Vagina (tissue), 2 donors: Measurements from ENCODE around the gene NCBP2L. TPM values are rescaled to one million over a fixed set of nuclear protein-coding genes. Genes with fewer than 3 reads are reported as not detected.
"Not testable (repeated sequence)": the region's sequence is repeated elsewhere in the genome, so short reads cannot be mapped to it uniquely, and the experiment has no call there.

ENCODE experiments used
- DNase-seq, 2 donors: peaks; one replicate each; pipeline ENCODE4 v3.0.0-alpha.2; 2017; ENCODE audit errors: extremely low spot score in 2 of 2
- H3K27ac ChIP-seq: fragments of 200-600 bp; sonication (generic); one replicate; pipeline ENCODE4 v1.5.1; 2019
- H3K27me3 ChIP-seq: fragments of 200-600 bp; sonication (generic); one replicate; pipeline ENCODE4 v1.5.1; 2019
- H3K36me3 ChIP-seq, 2 donors: fragments of 200-600 bp; sonication (generic); one replicate each; pipeline ENCODE4 v1.5.1; 2017 to 2019
- H3K4me1 ChIP-seq: fragments of 200-600 bp; sonication (generic); one replicate; pipeline ENCODE4 v1.5.1; 2019
- H3K4me3 ChIP-seq, 2 donors: fragments of 200-600 bp; sonication (generic); 1 replicate in 1 of 2; 2 replicates in 1 of 2; pipeline ENCODE4 v1.5.1; 2016 to 2019
- H3K9me3 ChIP-seq: fragments of 200-600 bp; sonication (generic); one replicate; pipeline ENCODE4 v1.5.1; 2019
- POLR2A ChIP-seq, 2 donors: fragments of 450-650 bp; IDR thresholded peaks; one replicate each; pipeline ENCODE4 v1.6.1; 2017; ENCODE audit warnings: antibody characterized with exemption in 2 of 2, mild to moderate bottlenecking in 2 of 2, moderate library complexity in 2 of 2
- POLR2AphosphoS5 ChIP-seq, 2 donors: sonication (generic); formaldehyde crosslinking; IDR thresholded peaks; one replicate each; pipeline ENCODE4 v1.9.0; 2017; ENCODE audit warnings: antibody characterized with exemption in 2 of 2, mild to moderate bottlenecking in 2 of 2, low read depth in 1 of 2; ENCODE audit not compliant: insufficient read depth in 1 of 2
- intact Hi-C: fragments of 100-400 bp; cut with DNase I; formaldehyde crosslinking; loops from one replicate; pipeline ENCODE4 v1.15.1; 2023
- total RNA-seq: library from RNA; depleted of rRNA; stranded (reverse); fragments of >200 nt; gene quantifications from one replicate; pipeline ENCODE4 v1.2.3, GENCODE V29; 2016
- TF ChIP-seq, protein P1 (sequence below), 3 experiments: fragments of 450-650 bp in 2 of 3; fragments of 200-600 bp in 1 of 3; sonication (generic) in 1 of 3; IDR thresholded peaks; one replicate each; pipeline ENCODE4 v1.5.1; 2017 to 2019; ENCODE audit warnings: antibody characterized with exemption in 3 of 3, mild to moderate bottlenecking in 2 of 3, moderate library complexity in 2 of 3

The NCBP2L gene
- total RNA-seq, 1 donor from 2014 or later = not detected

DNA sequence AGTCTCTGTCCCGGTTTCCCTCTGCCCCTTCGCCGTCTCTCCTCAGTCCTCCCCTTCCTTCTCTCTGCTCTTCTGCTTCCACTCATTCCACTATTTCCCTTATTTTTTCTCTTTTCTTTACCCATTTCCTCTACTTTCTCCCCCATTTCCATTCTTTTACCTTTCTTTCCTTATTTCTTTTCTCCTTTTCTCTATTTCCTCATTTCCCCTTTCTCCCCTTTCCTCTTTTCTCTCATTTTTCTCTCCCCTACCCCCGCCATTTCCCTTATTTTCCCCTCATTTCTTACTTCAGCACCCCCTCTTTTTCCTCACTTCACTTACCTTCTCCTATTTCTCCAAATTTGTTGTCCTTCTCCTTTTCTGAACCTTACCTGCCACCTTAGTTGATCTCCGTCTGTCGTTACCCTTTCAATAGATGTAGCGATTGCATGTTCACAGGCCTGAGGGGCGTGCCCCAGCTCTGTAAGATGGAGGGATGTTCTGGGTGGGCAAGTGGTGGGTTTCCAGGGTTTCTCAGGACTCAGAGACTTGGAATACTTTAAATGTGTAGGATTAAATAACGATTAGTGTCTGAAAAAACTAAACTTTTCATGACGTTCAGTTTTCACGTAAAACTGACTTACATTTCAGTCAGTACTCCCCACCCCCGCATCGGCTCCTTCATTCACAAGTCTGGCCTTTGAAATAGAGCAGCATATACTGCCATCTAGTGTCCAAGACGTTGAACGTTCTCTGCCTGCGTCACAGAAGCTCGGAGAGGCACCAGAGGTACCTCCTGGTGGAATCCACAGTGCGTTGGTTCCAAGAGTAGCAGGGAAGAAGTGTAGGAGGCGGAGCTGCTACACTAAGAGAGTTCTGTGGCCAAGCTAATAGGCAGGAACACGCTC lies 641 bp upstream of the NCBP2L start:
- peaks cover 10% of the 10 kb centered on the region for H3K4me1 ChIP-seq
- TF ChIP-seq, protein P1, sequence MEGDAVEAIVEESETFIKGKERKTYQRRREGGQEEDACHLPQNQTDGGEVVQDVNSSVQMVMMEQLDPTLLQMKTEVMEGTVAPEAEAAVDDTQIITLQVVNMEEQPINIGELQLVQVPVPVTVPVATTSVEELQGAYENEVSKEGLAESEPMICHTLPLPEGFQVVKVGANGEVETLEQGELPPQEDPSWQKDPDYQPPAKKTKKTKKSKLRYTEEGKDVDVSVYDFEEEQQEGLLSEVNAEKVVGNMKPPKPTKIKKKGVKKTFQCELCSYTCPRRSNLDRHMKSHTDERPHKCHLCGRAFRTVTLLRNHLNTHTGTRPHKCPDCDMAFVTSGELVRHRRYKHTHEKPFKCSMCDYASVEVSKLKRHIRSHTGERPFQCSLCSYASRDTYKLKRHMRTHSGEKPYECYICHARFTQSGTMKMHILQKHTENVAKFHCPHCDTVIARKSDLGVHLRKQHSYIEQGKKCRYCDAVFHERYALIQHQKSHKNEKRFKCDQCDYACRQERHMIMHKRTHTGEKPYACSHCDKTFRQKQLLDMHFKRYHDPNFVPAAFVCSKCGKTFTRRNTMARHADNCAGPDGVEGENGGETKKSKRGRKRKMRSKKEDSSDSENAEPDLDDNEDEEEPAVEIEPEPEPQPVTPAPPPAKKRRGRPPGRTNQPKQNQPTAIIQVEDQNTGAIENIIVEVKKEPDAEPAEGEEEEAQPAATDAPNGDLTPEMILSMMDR (IDR thresholded peaks at IDR 0.05) = peak; percentile 56 to 90 (median 59)
- peak in 1 of 2 donors; percentile 78 for TF ChIP-seq POLR2AphosphoS5 (IDR thresholded peaks at IDR 0.05; ENCODE audit: insufficient read depth in 1 of 2, low read depth in 1 of 2)
- no peak for TF ChIP-seq POLR2A (IDR thresholded peaks at IDR 0.05)
- intact Hi-C loops = loop anchor here (1.0 to 5.0 kb wide), 2 partner anchors 59 to 105 kb away; no protein-coding TSS in a partner anchor

DNA sequence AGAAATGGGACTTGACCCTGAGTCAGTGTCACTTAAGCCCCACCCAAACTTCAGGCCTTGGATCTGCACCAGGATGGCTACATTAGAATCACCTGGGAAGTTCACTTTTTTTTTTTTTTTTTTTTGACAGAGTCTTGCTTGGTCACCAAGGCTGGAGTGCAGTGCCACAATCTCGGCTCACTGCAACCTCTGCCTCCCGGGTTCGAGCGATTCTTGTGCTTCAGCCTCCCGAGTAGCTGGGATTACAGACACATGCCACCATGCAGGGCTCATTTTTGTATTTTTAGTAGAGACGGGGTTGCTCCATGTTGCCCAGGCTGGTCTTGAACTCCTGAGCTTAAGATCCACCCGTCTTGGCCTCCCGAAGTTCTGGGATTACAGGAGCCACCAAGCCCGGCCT lies 3.0 kb downstream of the NCBP2L start:
- Histone ChIP-seq H3K36me3 (no peaks in the 10 kb centered on the region), H3K4me3 (no peak overlapping the region), H3K4me1 (no peaks in the 10 kb centered on the region), H3K27me3 (no peaks in the 10 kb centered on the region), H3K27ac (no peak overlapping the region), H3K9me3 (no peaks in the 10 kb centered on the region)
- DNase-seq = no peak
- intact Hi-C loops = no loop called here
- TF ChIP-seq POLR2A (IDR thresholded peaks at IDR 0.05) (no peak), POLR2AphosphoS5 (IDR thresholded peaks at IDR 0.05; ENCODE audit: insufficient read depth in 1 of 2, low read depth in 1 of 2) (no peak)
- TF ChIP-seq, protein P1 (IDR thresholded peaks at IDR 0.05) = no peak

More for the DNA sequence above, 641 bp upstream of the NCBP2L start:
- peak overlapping the region; percentile 84 for H3K27ac ChIP-seq
- no peak for DNase-seq
- H3K27me3 ChIP-seq = no peaks in the 10 kb centered on the region
- no peaks in the 10 kb centered on the region for H3K9me3 ChIP-seq
- H3K36me3 ChIP-seq = no peaks in the 10 kb centered on the region
- H3K4me3 ChIP-seq = peak overlapping the region; percentile 42 to 55

DNA sequence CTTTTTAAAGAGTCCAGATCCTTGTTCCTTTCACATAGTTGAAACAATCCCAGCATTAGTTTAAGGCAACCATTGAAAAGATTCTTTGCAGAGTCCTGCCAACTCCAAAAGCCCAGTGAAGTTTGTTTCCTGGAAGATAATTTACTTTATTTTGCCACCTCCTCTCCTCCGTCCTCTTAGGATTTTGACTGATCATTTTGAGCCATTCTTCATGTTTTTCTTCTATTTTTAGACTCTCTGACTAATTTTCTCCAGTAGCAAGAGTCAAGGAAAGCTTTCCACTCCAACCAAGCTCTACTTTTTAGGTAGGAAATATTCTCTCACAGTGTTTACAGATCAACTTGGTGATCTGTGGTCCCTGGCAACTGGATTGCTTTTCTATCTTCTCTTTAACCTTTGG lies 10.3 kb downstream of the NCBP2L start:
- H3K27ac ChIP-seq = no peak overlapping the region
- H3K36me3 ChIP-seq = no peaks in the 10 kb centered on the region
- no peak for DNase-seq
- H3K27me3 ChIP-seq = no peaks in the 10 kb centered on the region
- no peak overlapping the region for H3K4me3 ChIP-seq
- TF ChIP-seq POLR2AphosphoS5 (IDR thresholded peaks at IDR 0.05; ENCODE audit: insufficient read depth in 1 of 2, low read depth in 1 of 2) = no peak
- TF ChIP-seq POLR2A (IDR thresholded peaks at IDR 0.05) = no peak
- TF ChIP-seq, protein P1 (IDR thresholded peaks at IDR 0.05) = no peak
- intact Hi-C loops = no loop called here
- H3K4me1 ChIP-seq = no peaks in the 10 kb centered on the region
- H3K9me3 ChIP-seq = no peaks in the 10 kb centered on the region

DNA sequence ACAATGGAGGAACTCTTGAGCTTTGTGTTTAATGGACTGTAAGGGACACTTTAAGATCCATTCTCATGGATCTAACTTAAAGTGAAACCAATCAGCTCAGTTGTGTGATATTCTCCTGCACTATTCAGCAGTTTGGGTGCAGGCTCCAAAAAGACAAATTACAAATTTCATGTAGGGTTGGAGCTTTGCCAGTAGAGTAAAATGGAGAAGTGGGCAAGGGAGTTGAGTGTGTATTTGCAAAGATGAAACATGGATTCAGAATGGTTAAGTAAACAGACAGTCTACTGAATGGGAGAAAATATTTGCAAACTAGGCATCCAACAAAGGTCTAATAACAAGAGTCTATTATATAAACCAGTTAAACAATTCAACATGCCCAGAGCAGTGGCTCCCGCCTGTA lies 26.9 kb downstream of the NCBP2L start:
- intact Hi-C loops = no loop called here
- TF ChIP-seq POLR2AphosphoS5 (IDR thresholded peaks at IDR 0.05; ENCODE audit: insufficient read depth in 1 of 2, low read depth in 1 of 2) = no peak
- no peak for TF ChIP-seq POLR2A (IDR thresholded peaks at IDR 0.05)
- TF ChIP-seq, protein P1 (IDR thresholded peaks at IDR 0.05) = no peak
- Histone ChIP-seq H3K4me1 (no peaks in the 10 kb centered on the region), H3K27ac (no peak overlapping the region), H3K27me3 (no peaks in the 10 kb centered on the region), H3K36me3 (no peaks in the 10 kb centered on the region), H3K9me3 (no peaks in the 10 kb centered on the region), H3K4me3 (no peak overlapping the region)
- DNase-seq = no peak

DNA sequence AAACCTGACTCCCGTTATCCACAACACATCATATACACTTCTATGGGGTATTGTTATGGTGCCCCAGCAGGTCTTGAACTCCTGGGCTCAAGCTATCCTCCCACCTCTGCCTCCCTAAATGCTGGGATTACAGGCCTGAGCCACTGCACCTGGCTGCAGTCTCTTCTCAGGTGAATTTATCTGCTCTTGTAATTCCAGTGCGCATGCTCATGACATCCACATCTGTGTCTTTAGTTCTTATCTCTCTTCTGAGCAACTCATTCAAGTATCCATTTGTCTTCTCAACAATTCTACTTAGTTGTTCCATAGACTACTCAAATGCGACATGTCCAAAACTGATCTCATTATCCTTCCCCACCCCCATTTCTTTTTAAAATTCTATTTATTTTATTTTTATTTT lies 27.6 kb downstream of the NCBP2L start:
- TF ChIP-seq POLR2A (IDR thresholded peaks at IDR 0.05) = no peak
- TF ChIP-seq POLR2AphosphoS5 (IDR thresholded peaks at IDR 0.05; ENCODE audit: insufficient read depth in 1 of 2, low read depth in 1 of 2) = no peak
- TF ChIP-seq, protein P1 (IDR thresholded peaks at IDR 0.05) = no peak
- no peaks in the 10 kb centered on the region for H3K9me3 ChIP-seq
- H3K27ac ChIP-seq = no peak overlapping the region
- H3K27me3 ChIP-seq = no peaks in the 10 kb centered on the region
- H3K4me3 ChIP-seq = no peak overlapping the region
- DNase-seq = no peak
- no peaks in the 10 kb centered on the region for H3K36me3 ChIP-seq
- no peaks in the 10 kb centered on the region for H3K4me1 ChIP-seq
- intact Hi-C loops = no loop called here

DNA sequence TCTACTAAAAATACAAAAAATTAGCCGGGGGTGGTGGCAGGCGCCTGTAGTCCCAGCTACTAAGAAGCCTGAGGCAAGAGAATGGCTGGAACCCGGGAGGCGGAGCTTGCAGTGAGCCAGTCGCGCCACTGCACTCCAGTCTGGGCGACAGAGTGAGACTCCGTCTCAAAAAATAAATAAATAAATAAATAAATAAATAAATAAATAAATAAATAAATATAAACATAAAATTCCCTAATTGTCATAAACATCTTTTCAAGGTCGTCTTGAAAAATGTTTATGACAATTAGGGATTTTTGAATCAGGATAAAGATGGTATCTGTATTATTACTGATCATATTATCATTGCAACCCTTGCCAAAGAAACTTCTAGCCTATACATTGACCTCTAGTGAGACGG lies 32.5 kb downstream of the NCBP2L start:
- H3K27ac ChIP-seq, H3K36me3 ChIP-seq, H3K9me3 ChIP-seq, intact Hi-C loops, DNase-seq, H3K4me3 ChIP-seq, H3K4me1 ChIP-seq, H3K27me3 ChIP-seq: not testable (repeated sequence)
